ENCODE measurements around the gene NPTN.

The NPTN gene

GRCh38 chr15:73597036-73597638 lies 36.1 kb downstream of the NPTN start:
- no peaks in the 10 kb centered on the region for H3K27me3 ChIP-seq (ENCODE audit: insufficient read depth, poor library complexity, severe bottlenecking)
- DNase-seq (ENCODE audit: low read depth in 1 of 2, low spot score in 1 of 2): no peak
- H3K27ac ChIP-seq (replicated peaks): no peak overlapping the region
- no peak overlapping the region for H3K4me3 ChIP-seq (replicated peaks; ENCODE audit: insufficient read depth, low read length)
- TF ChIP-seq CTCF (IDR thresholded peaks at IDR 0.05; ENCODE audit: insufficient read depth, low read length) (no peak), GABPA (IDR thresholded peaks at IDR 0.05; ENCODE audit: low read depth) (no peak), REST (IDR thresholded peaks at IDR 0.05; ENCODE audit: insufficient replicate concordance, low read depth) (no peak), POLR2AphosphoS5 (IDR thresholded peaks at IDR 0.05; ENCODE audit: low read depth) (no peak), SPI1 (IDR thresholded peaks at IDR 0.05; ENCODE audit: borderline replicate concordance, low read depth) (no peak)

- Histone ChIP-seq H3K27ac (replicated peaks) (no peak overlapping the region), H3K27me3 (ENCODE audit: insufficient read depth, poor library complexity, severe bottlenecking) (no peaks in the 10 kb centered on the region), H3K4me3 (replicated peaks; ENCODE audit: insufficient read depth, low read length) (no peak overlapping the region)
- TF ChIP-seq GABPA (IDR thresholded peaks at IDR 0.05; ENCODE audit: low read depth): no peak
- no peak for TF ChIP-seq SPI1 (IDR thresholded peaks at IDR 0.05; ENCODE audit: borderline replicate concordance, low read depth)
- TF ChIP-seq CTCF (IDR thresholded peaks at IDR 0.05; ENCODE audit: insufficient read depth, low read length): no peak
- no peak for TF ChIP-seq REST (IDR thresholded peaks at IDR 0.05; ENCODE audit: insufficient replicate concordance, low read depth)
- TF ChIP-seq POLR2AphosphoS5 (IDR thresholded peaks at IDR 0.05; ENCODE audit: low read depth): no peak
- no peak for DNase-seq (ENCODE audit: low read depth in 1 of 2, low spot score in 1 of 2)
Measured at GRCh38 chr15:73596174-73596573, 37.0 kb downstream of the NPTN start.

- no peak overlapping the region for H3K4me3 ChIP-seq (replicated peaks; ENCODE audit: insufficient read depth, low read length)
- TF ChIP-seq GABPA (IDR thresholded peaks at IDR 0.05; ENCODE audit: low read depth) (no peak), POLR2AphosphoS5 (IDR thresholded peaks at IDR 0.05; ENCODE audit: low read depth) (no peak), REST (IDR thresholded peaks at IDR 0.05; ENCODE audit: insufficient replicate concordance, low read depth) (no peak), SPI1 (IDR thresholded peaks at IDR 0.05; ENCODE audit: borderline replicate concordance, low read depth) (no peak), CTCF (IDR thresholded peaks at IDR 0.05; ENCODE audit: insufficient read depth, low read length) (no peak)
- H3K27ac ChIP-seq (replicated peaks): no peak overlapping the region
- no peak for DNase-seq (ENCODE audit: low read depth in 1 of 2, low spot score in 1 of 2)
- no peaks in the 10 kb centered on the region for H3K27me3 ChIP-seq (ENCODE audit: insufficient read depth, poor library complexity, severe bottlenecking)
Measured at GRCh38 chr15:73594109-73594508, 39.1 kb downstream of the NPTN start.
